ENCODE results near the gene AP4E1. TPM values are rescaled to one million over a fixed set of nuclear protein-coding genes. Genes with fewer than 3 reads are reported as not detected.
"Not testable (repeated sequence)": the region's sequence is repeated elsewhere in the genome, so short reads cannot be mapped to it uniquely, and the experiment has no call there.

AP4E1 gene
- total and polyA plus RNA-seq, 5 experiments from 2014 or later: 3.6 to 18.1 (median 4.2) TPM

DNA sequence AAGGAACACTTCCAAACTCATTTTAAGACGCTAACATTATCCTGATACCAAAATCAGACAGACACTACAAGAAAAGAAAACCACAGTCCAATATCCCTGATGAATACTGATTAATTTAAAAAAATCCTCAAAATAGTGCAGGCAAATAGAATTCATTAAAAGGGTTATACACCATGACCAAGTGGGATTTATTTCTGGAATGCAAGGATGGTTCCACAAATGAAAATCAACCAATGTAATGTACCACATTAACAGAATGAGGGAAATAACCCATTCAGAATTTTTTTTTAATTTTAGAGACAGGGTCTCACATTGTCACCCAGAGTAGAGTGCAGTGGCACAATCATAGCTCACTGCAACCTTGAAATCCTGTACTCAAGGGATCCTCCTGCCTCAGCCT lies 17.3 kb upstream of the AP4E1 start:
- POLR2A ChIA-PET: no interaction called here
- ATAC-seq: no peak
- Mint-ChIP-seq H3K9me3 (peaks cover 0 to 34% (median 13%) of the 10 kb centered on the region in 9 donors), H3K27me3 (no peaks in the 10 kb centered on the region), H3K36me3 (peaks cover 0 to 13% (median 12%) of the 10 kb centered on the region in 3 donors), H3K4me1 (no peaks in the 10 kb centered on the region), H3K27ac (no peak overlapping the region), H3K4me3 (no peak overlapping the region)
- DNase-seq: no peak

DNA sequence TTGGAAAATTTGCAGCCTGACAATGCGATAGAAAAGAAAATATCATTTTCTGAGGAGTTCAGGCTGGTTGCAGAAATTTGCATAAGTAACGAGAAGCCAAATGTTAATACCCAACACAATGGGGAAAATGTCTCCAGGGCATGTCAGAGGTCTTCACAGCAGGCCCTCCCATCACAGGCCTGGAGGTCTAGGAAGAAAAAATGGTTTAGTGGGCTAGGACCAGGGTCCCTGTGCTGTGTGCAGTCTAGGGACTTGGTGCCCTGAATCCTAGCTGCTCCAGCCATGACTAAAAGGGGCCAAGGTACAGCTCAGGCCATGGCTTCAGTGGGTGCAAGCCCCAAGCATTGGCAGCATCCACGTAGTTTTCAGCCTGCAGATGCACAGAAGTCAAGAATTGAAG lies 14.5 kb upstream of the AP4E1 start:
- DNase-seq: no peak
- Mint-ChIP-seq H3K4me1 (peaks cover 0 to 4% (median 0%) of the 10 kb centered on the region in 4 donors), H3K27me3 (no peaks in the 10 kb centered on the region), H3K27ac (no peak overlapping the region), H3K4me3 (no peak overlapping the region), H3K9me3 (peaks cover 0 to 34% (median 13%) of the 10 kb centered on the region in 9 donors), H3K36me3 (peaks cover 0 to 13% (median 12%) of the 10 kb centered on the region in 3 donors)
- ATAC-seq: no peak
- POLR2A ChIA-PET: no interaction called here

DNA sequence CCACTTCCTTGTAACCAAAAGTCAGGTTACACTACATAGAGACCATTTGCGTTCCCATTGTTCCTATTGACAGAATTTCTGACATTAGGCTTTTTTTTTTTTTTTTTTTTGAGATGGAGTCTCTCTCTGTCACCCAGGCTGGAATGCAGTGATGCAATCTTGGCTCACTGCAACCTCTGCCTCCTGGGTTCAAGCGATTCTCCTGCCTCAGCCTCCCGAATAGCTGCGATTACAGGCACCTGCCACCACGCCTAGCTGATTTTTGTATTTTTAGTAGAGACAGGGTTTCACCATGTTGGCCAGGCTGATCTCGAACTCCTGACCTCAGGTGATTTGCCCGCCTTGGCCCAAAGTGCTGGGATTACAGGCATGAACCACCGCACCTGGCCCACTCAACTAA lies 7.1 kb upstream of the AP4E1 start:
- H3K4me3 Mint-ChIP-seq, POLR2A ChIA-PET, DNase-seq, ATAC-seq, H3K4me1 Mint-ChIP-seq, H3K36me3 Mint-ChIP-seq, H3K27me3 Mint-ChIP-seq, H3K9me3 Mint-ChIP-seq: not testable (repeated sequence)
- H3K27ac Mint-ChIP-seq: peak overlapping the region in 1 of 10 donors; percentile 26

DNA sequence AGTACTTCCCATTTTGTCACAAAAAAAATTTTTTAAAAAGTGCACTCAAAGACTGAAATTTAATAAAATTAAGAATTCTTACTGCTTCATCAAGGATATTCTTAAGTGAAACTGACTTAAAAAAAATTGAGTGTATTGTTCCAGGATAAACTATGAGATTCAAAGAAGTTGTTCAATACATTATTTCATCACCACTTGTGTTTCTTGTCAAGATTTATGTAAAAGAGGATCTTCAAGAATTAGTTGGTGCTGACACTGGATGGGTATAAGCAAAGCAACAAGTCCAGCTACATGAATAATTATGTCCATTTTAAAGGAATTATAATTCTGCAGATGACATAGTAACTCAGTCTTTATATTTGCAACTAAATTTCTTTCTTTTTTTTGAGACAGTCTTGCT lies 4.3 kb upstream of the AP4E1 start:
- Mint-ChIP-seq H3K27me3 (no peaks in the 10 kb centered on the region), H3K27ac (no peak overlapping the region), H3K36me3 (no peaks in the 10 kb centered on the region), H3K4me3 (no peak overlapping the region), H3K4me1 (peaks cover 3 to 13% (median 11%) of the 10 kb centered on the region in 4 donors), H3K9me3 (no peaks in the 10 kb centered on the region)
- DNase-seq (no peak), ATAC-seq (no peak)
- POLR2A ChIA-PET: no interaction called here

DNA sequence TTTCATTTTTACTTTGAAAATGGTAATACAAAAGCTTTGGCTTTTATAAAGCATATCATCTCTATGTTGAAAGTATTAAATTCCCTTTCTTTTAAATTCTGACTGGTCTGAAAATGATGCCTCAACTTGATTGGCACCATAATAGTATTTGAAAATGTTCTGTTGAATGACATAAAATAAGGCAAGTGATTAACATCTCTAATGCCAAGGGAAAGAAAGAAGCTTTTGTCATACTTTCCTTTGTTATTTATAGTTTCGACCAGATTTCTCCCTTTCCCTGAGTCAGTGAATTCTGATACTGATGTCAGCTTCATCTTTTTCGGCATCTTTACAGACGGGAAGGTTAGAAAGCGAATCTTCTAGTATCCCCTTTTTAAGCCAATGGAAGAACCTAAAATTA lies 3.4 kb upstream of the AP4E1 start:
- ATAC-seq: no peak
- DNase-seq: no peak
- Mint-ChIP-seq H3K4me1 (peaks cover 3 to 19% (median 14%) of the 10 kb centered on the region in 4 donors), H3K9me3 (no peaks in the 10 kb centered on the region), H3K36me3 (no peaks in the 10 kb centered on the region), H3K27me3 (no peaks in the 10 kb centered on the region), H3K4me3 (no peak overlapping the region), H3K27ac (peak overlapping the region in 1 of 10 donors; percentile 15)
- POLR2A ChIA-PET: interaction anchor here (1.4 kb wide), 1 partner anchor 18 kb away, joined by 4 read pairs; no protein-coding TSS in a partner anchor

DNA sequence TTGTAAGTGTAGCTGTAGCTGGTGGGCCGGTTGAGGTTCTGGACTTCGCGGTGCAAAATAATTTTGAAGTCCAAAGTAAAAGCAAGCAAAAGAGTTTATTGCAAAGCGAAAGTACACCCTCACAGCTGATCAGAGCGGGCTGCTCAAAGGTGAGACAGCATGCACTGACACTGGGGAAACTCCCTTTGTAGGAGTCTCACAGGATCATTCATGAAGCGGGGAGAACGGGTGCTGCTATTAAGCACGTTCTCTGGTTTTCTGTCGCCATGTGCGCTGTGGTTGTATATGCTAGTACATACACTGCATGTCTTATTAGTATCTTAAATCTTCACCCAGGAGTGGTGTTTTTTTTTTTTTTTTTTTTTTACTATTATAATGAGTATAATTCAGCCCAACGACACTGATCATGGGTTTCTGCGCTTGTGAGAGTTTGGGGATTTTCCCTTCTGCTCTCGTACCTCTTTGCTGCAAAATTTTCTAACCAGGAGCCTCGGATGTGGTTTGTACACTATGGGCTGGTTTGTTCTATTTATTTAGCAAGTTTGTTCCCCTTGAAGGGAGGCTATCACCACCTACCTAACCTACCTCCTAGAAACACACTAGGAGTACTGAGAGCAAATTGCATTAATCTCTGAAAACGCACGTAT lies 1.4 kb upstream of the AP4E1 start:
- Mint-ChIP-seq H3K9me3 (no peaks in the 10 kb centered on the region), H3K27ac (peak overlapping the region; percentile 86 to 99 (median 98)), H3K27me3 (no peaks in the 10 kb centered on the region), H3K4me1 (peaks cover 4 to 36% (median 27%) of the 10 kb centered on the region in 4 donors), H3K36me3 (peaks cover 0 to 7% (median 0%) of the 10 kb centered on the region in 3 donors), H3K4me3 (peak overlapping the region; percentile 87 to 99 (median 94))
- ATAC-seq: peak; percentile 70 to 74
- peak; percentile 36 to 91 (median 80) for DNase-seq
- POLR2A ChIA-PET: interaction anchor here (0.6 to 3.5 kb wide), 9 partner anchors 22 to 553 kb away, joined by 3 to 22 read pairs (median 5); partner anchors contain the start of genes GABPB1, SPPL2A, TRPM7 and USP8

DNA sequence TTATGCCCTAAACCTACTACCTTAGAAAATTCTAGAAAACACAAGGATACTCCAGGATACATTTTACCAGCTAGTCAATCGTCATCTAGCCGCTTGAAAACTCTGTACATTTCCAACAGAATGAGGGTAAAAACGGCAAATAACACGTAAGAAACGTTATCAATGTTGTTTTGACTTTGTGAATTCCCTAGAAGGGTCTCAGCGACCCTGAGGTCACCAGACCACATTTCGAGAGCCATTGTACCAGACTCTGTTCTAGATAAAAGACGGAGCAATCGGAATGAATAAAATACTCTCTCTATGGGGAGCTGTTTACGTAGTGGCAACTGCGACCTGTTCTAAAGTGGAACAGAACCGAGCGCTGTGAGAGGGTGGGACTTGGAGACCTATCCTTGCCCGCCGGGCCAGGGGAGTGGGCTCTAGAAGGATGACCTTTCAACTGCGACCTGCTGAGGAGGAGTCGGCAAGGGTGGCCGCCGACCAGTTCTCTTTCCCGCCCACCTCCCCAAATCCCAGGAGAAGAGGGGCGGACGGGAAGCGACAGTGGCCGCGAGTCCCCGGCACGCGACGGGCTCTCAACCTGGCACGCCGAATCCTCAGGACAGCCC lies 778 bp upstream of the AP4E1 start:
- POLR2A ChIA-PET: interaction anchor here (0.8 to 3.5 kb wide), 8 partner anchors 23 to 561 kb away, joined by 3 to 22 read pairs (median 5); partner anchors contain the start of genes GABPB1, SPPL2A, TRPM7 and USP8
- Mint-ChIP-seq H3K27me3 (no peaks in the 10 kb centered on the region), H3K27ac (peak overlapping the region; percentile 86 to 99 (median 98)), H3K4me3 (peak overlapping the region; percentile 87 to 99 (median 94)), H3K9me3 (no peaks in the 10 kb centered on the region), H3K36me3 (peaks cover 0 to 13% (median 0%) of the 10 kb centered on the region in 3 donors), H3K4me1 (peaks cover 4 to 39% (median 25%) of the 10 kb centered on the region in 4 donors)
- ATAC-seq (peak; percentile 41 to 53), DNase-seq (peak in 9 of 10 donors; percentile 21 to 77 (median 55))

DNA sequence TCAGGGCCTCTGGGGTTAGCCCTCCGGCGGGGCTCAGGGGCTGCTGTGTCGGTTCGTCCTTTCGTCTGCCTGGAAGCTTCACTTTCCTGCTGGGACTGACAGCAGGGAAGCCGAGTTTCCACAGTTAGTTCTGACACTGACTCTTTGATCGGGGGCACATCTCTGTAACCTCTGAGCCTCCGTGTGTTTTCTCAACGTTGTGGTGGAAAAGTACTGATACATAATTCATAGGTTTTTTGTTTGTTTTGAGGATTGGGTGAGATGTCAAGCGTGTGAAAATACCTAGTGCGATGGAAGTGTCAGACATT lies 481 bp downstream of the AP4E1 start:
- Mint-ChIP-seq H3K36me3 (peaks cover 0 to 24% (median 7%) of the 10 kb centered on the region in 3 donors), H3K4me3 (peak overlapping the region; percentile 87 to 99 (median 94)), H3K9me3 (no peaks in the 10 kb centered on the region), H3K27me3 (no peaks in the 10 kb centered on the region), H3K4me1 (peaks cover 6 to 46% (median 30%) of the 10 kb centered on the region in 4 donors), H3K27ac (peak overlapping the region; percentile 90 to 99 (median 97))
- POLR2A ChIA-PET: interaction anchor here (0.5 to 3.5 kb wide), 5 partner anchors 29 to 1284 kb away, joined by 3 to 22 read pairs (median 4); partner anchors contain the start of gene GABPB1
- no peak for ATAC-seq
- no peak for DNase-seq

DNA sequence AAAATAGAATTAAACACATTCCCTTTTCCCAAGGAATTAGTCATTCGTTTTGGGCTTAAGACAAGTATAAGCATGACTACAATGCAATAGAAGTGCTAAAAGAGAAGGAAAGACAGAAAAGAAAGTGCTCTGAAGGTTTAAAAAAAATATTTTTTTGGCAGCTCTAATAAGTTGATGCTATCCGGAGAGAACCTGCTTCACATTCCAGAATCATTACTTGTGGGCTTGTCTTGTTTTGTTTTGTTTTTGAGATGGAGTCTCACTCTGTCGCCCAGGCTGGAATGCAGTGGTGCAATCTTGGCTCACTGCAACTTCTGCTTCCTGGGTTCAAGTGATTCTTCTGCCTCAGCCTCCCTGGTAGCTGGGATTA lies 1.9 kb downstream of the AP4E1 start:
- peak overlapping the region; percentile 30 to 97 (median 81) for H3K4me3 Mint-ChIP-seq
- H3K9me3 Mint-ChIP-seq, DNase-seq, POLR2A ChIA-PET, ATAC-seq, H3K27me3 Mint-ChIP-seq: not testable (repeated sequence)
- peaks cover 6 to 46% (median 30%) of the 10 kb centered on the region in 4 donors for H3K4me1 Mint-ChIP-seq
- H3K27ac Mint-ChIP-seq: peak overlapping the region in 4 of 10 donors; percentile 59 to 98 (median 66)
- peaks cover 0 to 32% (median 9%) of the 10 kb centered on the region in 3 donors for H3K36me3 Mint-ChIP-seq

GRCh38 chr15:50911001-50911400 lies 2.5 kb downstream of the AP4E1 start:
- no peak for ATAC-seq
- Mint-ChIP-seq H3K27me3 (no peaks in the 10 kb centered on the region), H3K4me3 (peak overlapping the region in 4 of 10 donors; percentile 1 to 72 (median 44)), H3K36me3 (peaks cover 0 to 35% (median 9%) of the 10 kb centered on the region in 3 donors), H3K9me3 (no peaks in the 10 kb centered on the region), H3K27ac (peak overlapping the region in 1 of 10 donors; percentile 98), H3K4me1 (peaks cover 6 to 46% (median 30%) of the 10 kb centered on the region in 4 donors)
- POLR2A ChIA-PET: no interaction called here
- DNase-seq: no peak

DNA sequence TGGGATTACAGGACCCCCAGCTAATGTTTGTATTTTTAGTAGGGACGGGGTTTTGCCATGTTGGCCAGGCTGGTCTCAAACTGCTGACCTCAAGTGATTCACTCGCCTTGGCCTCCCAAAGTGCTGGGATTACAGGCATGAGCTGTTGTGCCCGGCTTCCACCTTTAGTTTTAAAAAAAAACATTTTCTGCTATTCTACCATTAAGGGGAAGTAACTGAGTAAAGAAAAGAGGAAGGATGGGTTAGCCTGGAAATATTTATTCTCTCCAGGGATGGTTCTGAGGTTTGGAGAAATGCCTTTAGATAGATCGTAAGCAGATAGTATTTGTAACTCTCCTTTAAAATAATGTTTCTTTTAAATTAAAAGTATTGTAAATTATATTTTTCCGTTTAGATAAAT lies 3.1 kb downstream of the AP4E1 start:
- Mint-ChIP-seq H3K4me3 (no peak overlapping the region), H3K9me3 (no peaks in the 10 kb centered on the region), H3K4me1 (peaks cover 7 to 47% (median 33%) of the 10 kb centered on the region in 4 donors), H3K27me3 (no peaks in the 10 kb centered on the region), H3K36me3 (peaks cover 0 to 39% (median 10%) of the 10 kb centered on the region in 3 donors), H3K27ac (no peak overlapping the region)
- DNase-seq (no peak), ATAC-seq (no peak)
- POLR2A ChIA-PET: interaction anchor here (0.8 kb wide), 1 partner anchor 932 kb away, joined by 6 read pairs; no protein-coding TSS in a partner anchor

- peaks cover 0 to 72% (median 18%) of the 10 kb centered on the region in 3 donors for H3K36me3 Mint-ChIP-seq
- peaks cover 3 to 27% (median 18%) of the 10 kb centered on the region in 4 donors for H3K4me1 Mint-ChIP-seq
- no peaks in the 10 kb centered on the region for H3K27me3 Mint-ChIP-seq
- no peak overlapping the region for H3K4me3 Mint-ChIP-seq
- ATAC-seq: no peak
- DNase-seq: no peak
- POLR2A ChIA-PET: no interaction called here
- no peaks in the 10 kb centered on the region for H3K9me3 Mint-ChIP-seq
- no peak overlapping the region for H3K27ac Mint-ChIP-seq
Observed at GRCh38 chr15:50916400-50916799, 7.9 kb downstream of the AP4E1 start.

DNA sequence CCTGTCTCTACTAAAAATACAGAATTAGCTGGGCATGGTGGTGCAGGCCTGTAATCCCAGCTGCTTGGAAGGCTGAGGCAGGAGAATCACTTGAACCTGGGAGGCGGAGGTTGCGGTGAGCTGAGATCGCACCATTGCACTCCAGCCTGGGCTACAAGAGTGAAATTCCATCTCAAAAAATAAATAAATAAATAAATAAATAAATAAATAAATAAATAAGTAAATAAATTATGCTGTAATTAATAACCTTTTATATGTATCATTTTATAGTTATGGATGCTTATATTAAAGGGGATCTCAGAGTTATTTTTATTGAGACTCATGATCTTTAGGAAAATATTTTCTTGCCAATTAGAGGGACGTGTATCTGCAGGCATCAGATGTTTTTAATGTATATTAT lies 10.9 kb downstream of the AP4E1 start:
- ATAC-seq, H3K27ac Mint-ChIP-seq, POLR2A ChIA-PET, H3K4me3 Mint-ChIP-seq, DNase-seq, H3K27me3 Mint-ChIP-seq, H3K9me3 Mint-ChIP-seq: not testable (repeated sequence)
- Mint-ChIP-seq H3K36me3 (peaks cover 0 to 72% (median 16%) of the 10 kb centered on the region in 3 donors), H3K4me1 (peaks cover 4 to 21% (median 14%) of the 10 kb centered on the region in 4 donors)

All from naive thymus-derived CD8-positive, alpha-beta T cell (primary cell).